ENCODE measurements around the gene DMD. TPM values are rescaled to one million over a fixed set of nuclear protein-coding genes. Genes with fewer than 3 reads are reported as not detected.

Gene DMD
- total RNA-seq, 2 experiments from 2014 or later, result 0.14 to 0.37 TPM

GRCh38 chrX:32987142-32987541 is 224.2 kb downstream of the DMD start:
- Mint-ChIP-seq H3K9me3 (no peaks in the 10 kb centered on the region), H3K4me1 (ENCODE audit: low read depth) (no peaks in the 10 kb centered on the region), H3K27ac (no peak overlapping the region), H3K4me3 (no peak overlapping the region), H3K36me3 (ENCODE audit: low read depth) (no peaks in the 10 kb centered on the region), H3K27me3 (ENCODE audit: low read depth) (no peaks in the 10 kb centered on the region)
- intact Hi-C loops (cut with micrococcal nuclease), result no loop called here
- no peak for DNase-seq
- CTCF ChIA-PET, result no interaction called here

GRCh38 chrX:32985544-32985943 is 225.8 kb downstream of the DMD start:
- Mint-ChIP-seq H3K36me3 (ENCODE audit: low read depth) (no peaks in the 10 kb centered on the region), H3K27me3 (ENCODE audit: low read depth) (no peaks in the 10 kb centered on the region), H3K4me1 (ENCODE audit: low read depth) (no peaks in the 10 kb centered on the region), H3K27ac (no peak overlapping the region), H3K9me3 (no peaks in the 10 kb centered on the region), H3K4me3 (no peak overlapping the region)
- DNase-seq, result no peak
- intact Hi-C loops (cut with micrococcal nuclease), result no loop called here
- CTCF ChIA-PET, result no interaction called here

DNA sequence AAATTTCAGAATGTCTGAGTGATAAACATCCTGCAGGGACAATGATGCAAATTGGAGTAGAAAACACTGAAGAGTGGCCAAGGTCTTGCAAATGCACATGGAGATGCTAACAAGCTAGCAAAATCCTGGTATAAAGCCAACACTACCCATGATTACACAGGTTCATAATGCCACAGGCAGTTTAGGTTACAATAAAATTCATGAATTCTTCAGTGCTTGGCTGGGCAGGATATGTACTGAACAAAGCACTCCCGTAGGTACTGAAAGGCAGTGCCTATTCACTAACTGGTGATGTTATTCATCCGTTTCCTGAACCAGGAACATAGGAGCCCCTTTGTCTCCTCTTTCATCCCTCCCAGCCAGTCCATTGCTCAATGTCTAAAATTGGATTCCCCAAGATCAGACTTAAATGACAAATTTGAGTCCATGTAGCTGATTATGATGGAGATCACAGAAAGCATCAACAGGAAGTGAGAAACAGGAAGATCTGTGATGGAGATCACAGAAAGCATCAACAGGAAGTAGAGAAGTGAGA is 244.5 kb downstream of the DMD start:
- intact Hi-C loops (cut with micrococcal nuclease), result no loop called here
- H3K9me3 Mint-ChIP-seq, result peaks cover 4% of the 10 kb centered on the region
- DNase-seq, result no peak
- no peak overlapping the region for H3K27ac Mint-ChIP-seq
- no peaks in the 10 kb centered on the region for H3K36me3 Mint-ChIP-seq (ENCODE audit: low read depth)
- no peak overlapping the region for H3K4me3 Mint-ChIP-seq
- no peaks in the 10 kb centered on the region for H3K27me3 Mint-ChIP-seq (ENCODE audit: low read depth)
- no peaks in the 10 kb centered on the region for H3K4me1 Mint-ChIP-seq (ENCODE audit: low read depth)
- CTCF ChIA-PET, result no interaction called here

- Mint-ChIP-seq H3K4me3 (no peak overlapping the region), H3K27ac (no peak overlapping the region), H3K9me3 (no peaks in the 10 kb centered on the region), H3K4me1 (ENCODE audit: low read depth) (no peaks in the 10 kb centered on the region), H3K27me3 (ENCODE audit: low read depth) (no peaks in the 10 kb centered on the region), H3K36me3 (ENCODE audit: low read depth) (no peaks in the 10 kb centered on the region)
- no peak for DNase-seq
- CTCF ChIA-PET, result no interaction called here
- intact Hi-C loops (cut with micrococcal nuclease), result no loop called here
Observed at GRCh38 chrX:32954125-32954524, 257.2 kb downstream of the DMD start.

- Mint-ChIP-seq H3K27ac (no peak overlapping the region), H3K4me3 (no peak overlapping the region), H3K27me3 (ENCODE audit: low read depth) (no peaks in the 10 kb centered on the region), H3K4me1 (ENCODE audit: low read depth) (no peaks in the 10 kb centered on the region), H3K36me3 (ENCODE audit: low read depth) (no peaks in the 10 kb centered on the region), H3K9me3 (peaks cover 2% of the 10 kb centered on the region)
- CTCF ChIA-PET, result no interaction called here
- intact Hi-C loops (cut with micrococcal nuclease), result no loop called here
- no peak for DNase-seq
Observed at GRCh38 chrX:32948130-32948529, 263.2 kb downstream of the DMD start.

GRCh38 chrX:32937043-32937442 is 274.3 kb downstream of the DMD start:
- H3K4me1 Mint-ChIP-seq (ENCODE audit: low read depth), result no peaks in the 10 kb centered on the region
- DNase-seq, result no peak
- CTCF ChIA-PET, result no interaction called here
- intact Hi-C loops (cut with micrococcal nuclease), result no loop called here
- H3K9me3 Mint-ChIP-seq, result peaks cover 2% of the 10 kb centered on the region
- H3K27me3 Mint-ChIP-seq (ENCODE audit: low read depth), result no peaks in the 10 kb centered on the region
- H3K36me3 Mint-ChIP-seq (ENCODE audit: low read depth), result no peaks in the 10 kb centered on the region
- no peak overlapping the region for H3K27ac Mint-ChIP-seq
- H3K4me3 Mint-ChIP-seq, result no peak overlapping the region

GRCh38 chrX:32933548-32933947 is 277.8 kb downstream of the DMD start:
- intact Hi-C loops (cut with micrococcal nuclease), result no loop called here
- CTCF ChIA-PET, result no interaction called here
- H3K36me3 Mint-ChIP-seq (ENCODE audit: low read depth), result no peaks in the 10 kb centered on the region
- H3K27ac Mint-ChIP-seq, result no peak overlapping the region
- no peaks in the 10 kb centered on the region for H3K9me3 Mint-ChIP-seq
- H3K4me3 Mint-ChIP-seq, result no peak overlapping the region
- no peaks in the 10 kb centered on the region for H3K4me1 Mint-ChIP-seq (ENCODE audit: low read depth)
- H3K27me3 Mint-ChIP-seq (ENCODE audit: low read depth), result no peaks in the 10 kb centered on the region
- DNase-seq, result no peak

DNA sequence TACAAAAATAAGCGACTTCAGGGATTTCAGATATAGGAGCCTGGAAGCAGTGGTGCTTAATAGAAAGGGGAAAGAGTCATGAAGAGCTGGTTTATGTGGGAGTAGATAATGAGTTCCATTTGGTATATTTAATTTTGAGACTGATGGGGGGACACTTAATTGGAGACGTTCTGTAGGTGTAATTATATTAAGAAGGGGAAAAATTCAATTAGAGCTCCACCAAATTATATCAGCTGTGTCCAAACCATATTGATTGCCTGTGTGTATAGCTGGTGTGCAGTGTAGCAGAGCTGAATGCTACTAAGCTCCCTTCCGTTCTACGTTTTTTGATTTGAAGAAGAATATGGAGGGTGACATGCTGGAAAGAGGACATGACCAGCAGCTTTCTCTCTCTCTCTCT is 282.3 kb downstream of the DMD start:
- intact Hi-C loops (cut with micrococcal nuclease), result no loop called here
- H3K27ac Mint-ChIP-seq, result no peak overlapping the region
- no peaks in the 10 kb centered on the region for H3K36me3 Mint-ChIP-seq (ENCODE audit: low read depth)
- peaks cover 2% of the 10 kb centered on the region for H3K9me3 Mint-ChIP-seq
- CTCF ChIA-PET, result no interaction called here
- H3K4me3 Mint-ChIP-seq, result no peak overlapping the region
- no peak for DNase-seq
- H3K4me1 Mint-ChIP-seq (ENCODE audit: low read depth), result no peaks in the 10 kb centered on the region
- H3K27me3 Mint-ChIP-seq (ENCODE audit: low read depth), result no peaks in the 10 kb centered on the region

DNA sequence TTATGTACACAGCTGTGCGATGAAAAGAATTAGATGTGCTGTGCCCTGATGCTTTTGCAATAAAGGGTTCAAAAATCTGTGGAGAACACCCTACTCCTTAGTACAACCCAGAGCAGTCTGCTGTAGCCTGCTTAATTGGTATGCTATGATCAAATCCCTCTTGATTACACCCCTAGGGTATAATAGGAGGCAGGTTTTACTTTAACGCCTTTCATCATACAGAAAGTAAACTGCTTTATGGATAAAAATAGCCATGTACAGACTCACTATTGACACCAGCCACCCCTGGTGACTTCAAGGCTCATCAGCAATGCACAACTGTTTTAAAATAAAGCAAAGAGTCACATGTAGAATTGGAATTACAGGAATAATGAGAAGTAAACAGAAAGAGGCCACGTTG is 315.3 kb downstream of the DMD start:
- no peak overlapping the region for H3K4me3 Mint-ChIP-seq
- H3K36me3 Mint-ChIP-seq (ENCODE audit: low read depth), result no peaks in the 10 kb centered on the region
- H3K9me3 Mint-ChIP-seq, result no peaks in the 10 kb centered on the region

DNA sequence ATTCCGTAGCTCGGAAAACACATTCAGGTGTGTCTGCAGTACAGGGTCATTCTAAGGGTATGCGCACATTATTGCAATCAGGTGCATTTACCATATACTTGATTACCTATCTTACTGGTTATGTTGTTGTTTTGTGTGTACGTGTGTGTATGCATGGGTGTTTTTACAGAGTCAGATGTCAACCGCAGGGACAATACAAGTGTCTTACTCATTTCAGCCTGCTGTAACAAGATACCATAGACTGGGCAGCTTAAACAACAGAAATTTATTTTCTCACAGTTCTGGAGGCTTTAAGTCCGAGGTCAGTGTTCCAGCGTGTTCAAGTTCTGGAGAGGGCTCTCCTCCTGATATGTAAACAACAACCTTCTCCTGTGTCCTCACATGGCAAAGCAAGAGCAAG is 316.7 kb downstream of the DMD start:
- Mint-ChIP-seq H3K4me1 (ENCODE audit: low read depth) (no peaks in the 10 kb centered on the region), H3K4me3 (no peak overlapping the region), H3K27ac (no peak overlapping the region), H3K36me3 (ENCODE audit: low read depth) (no peaks in the 10 kb centered on the region), H3K9me3 (no peaks in the 10 kb centered on the region), H3K27me3 (ENCODE audit: low read depth) (no peaks in the 10 kb centered on the region)
- CTCF ChIA-PET, result no interaction called here
- intact Hi-C loops (cut with micrococcal nuclease), result no loop called here
- DNase-seq, result no peak

More for the DNA sequence above, 315.3 kb downstream of the DMD start:
- CTCF ChIA-PET, result no interaction called here
- intact Hi-C loops (cut with micrococcal nuclease), result no loop called here
- no peak for DNase-seq
- no peaks in the 10 kb centered on the region for H3K4me1 Mint-ChIP-seq (ENCODE audit: low read depth)
- no peaks in the 10 kb centered on the region for H3K27me3 Mint-ChIP-seq (ENCODE audit: low read depth)
- H3K27ac Mint-ChIP-seq, result no peak overlapping the region

GRCh38 chrX:32893751-32894150 is 317.6 kb downstream of the DMD start:
- intact Hi-C loops (cut with micrococcal nuclease), result no loop called here

GRCh38 chrX:32877592-32877991 is 333.8 kb downstream of the DMD start:
- no peaks in the 10 kb centered on the region for H3K9me3 Mint-ChIP-seq
- no peaks in the 10 kb centered on the region for H3K4me1 Mint-ChIP-seq (ENCODE audit: low read depth)
- no peaks in the 10 kb centered on the region for H3K36me3 Mint-ChIP-seq (ENCODE audit: low read depth)
- DNase-seq, result no peak
- CTCF ChIA-PET, result no interaction called here
- no peak overlapping the region for H3K27ac Mint-ChIP-seq
- intact Hi-C loops (cut with micrococcal nuclease), result no loop called here
- H3K27me3 Mint-ChIP-seq (ENCODE audit: low read depth), result no peaks in the 10 kb centered on the region
- H3K4me3 Mint-ChIP-seq, result no peak overlapping the region

More at GRCh38 chrX:32893751-32894150, 317.6 kb downstream of the DMD start:
- H3K36me3 Mint-ChIP-seq (ENCODE audit: low read depth), result no peaks in the 10 kb centered on the region
- H3K4me1 Mint-ChIP-seq (ENCODE audit: low read depth), result no peaks in the 10 kb centered on the region
- no peak overlapping the region for H3K4me3 Mint-ChIP-seq
- CTCF ChIA-PET, result no interaction called here
- no peaks in the 10 kb centered on the region for H3K9me3 Mint-ChIP-seq
- no peaks in the 10 kb centered on the region for H3K27me3 Mint-ChIP-seq (ENCODE audit: low read depth)
- no peak overlapping the region for H3K27ac Mint-ChIP-seq
- DNase-seq, result no peak

DNA sequence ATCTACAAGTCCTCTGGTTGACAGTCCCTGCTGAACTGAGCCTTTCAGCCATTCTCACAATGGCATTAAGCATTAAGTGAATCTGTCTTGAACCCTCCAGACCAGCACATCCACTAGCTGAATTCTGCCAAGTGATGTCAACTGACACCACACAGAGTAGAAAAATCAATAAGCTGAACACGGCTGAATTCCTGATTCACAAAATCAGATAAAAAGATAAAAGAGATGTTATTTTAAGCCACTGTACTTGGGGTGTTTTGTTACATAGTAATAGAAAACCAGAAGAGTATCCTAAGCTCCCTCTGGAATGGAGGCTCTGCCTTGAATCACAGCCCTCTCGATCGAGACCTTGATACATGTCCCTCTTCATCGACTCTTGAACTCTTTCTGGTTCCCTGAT is 336.5 kb downstream of the DMD start:
- DNase-seq, result no peak
- Mint-ChIP-seq H3K4me3 (no peak overlapping the region), H3K36me3 (ENCODE audit: low read depth) (no peaks in the 10 kb centered on the region), H3K27ac (no peak overlapping the region), H3K27me3 (ENCODE audit: low read depth) (no peaks in the 10 kb centered on the region), H3K4me1 (ENCODE audit: low read depth) (no peaks in the 10 kb centered on the region), H3K9me3 (peaks cover 4% of the 10 kb centered on the region)
- CTCF ChIA-PET, result no interaction called here
- intact Hi-C loops (cut with micrococcal nuclease), result no loop called here

DNA sequence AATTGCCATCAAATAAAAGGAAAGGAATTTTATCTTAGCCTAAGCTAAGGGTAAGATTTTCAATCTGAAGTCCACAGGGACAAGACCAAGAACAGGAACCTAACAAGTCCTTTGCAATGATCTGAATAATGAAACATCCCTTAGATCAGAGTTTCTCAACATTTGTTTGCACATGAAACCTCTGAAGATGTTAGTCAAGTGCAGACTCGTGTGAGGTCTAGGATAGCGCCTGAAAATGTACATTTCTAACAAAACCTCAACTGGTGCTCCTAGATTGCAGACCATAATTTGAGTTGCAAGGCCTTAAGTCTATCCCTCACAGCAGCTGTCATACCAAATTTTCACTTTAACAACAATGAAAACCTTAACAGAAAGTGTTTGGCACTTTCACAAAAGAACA is 337.6 kb downstream of the DMD start:
- intact Hi-C loops (cut with micrococcal nuclease), result no loop called here
- Mint-ChIP-seq H3K4me3 (no peak overlapping the region), H3K27me3 (ENCODE audit: low read depth) (no peaks in the 10 kb centered on the region), H3K36me3 (ENCODE audit: low read depth) (no peaks in the 10 kb centered on the region), H3K9me3 (peaks cover 4% of the 10 kb centered on the region), H3K4me1 (ENCODE audit: low read depth) (no peaks in the 10 kb centered on the region), H3K27ac (no peak overlapping the region)
- CTCF ChIA-PET, result no interaction called here
- no peak for DNase-seq
